Measurements from ENCODE around the gene NMNAT3. TPM values are rescaled to one million over a fixed set of nuclear protein-coding genes. Genes with fewer than 3 reads are reported as not detected.

NMNAT3 gene
- total RNA-seq, 1 experiment from 2014 or later = 4.6 TPM

DNA sequence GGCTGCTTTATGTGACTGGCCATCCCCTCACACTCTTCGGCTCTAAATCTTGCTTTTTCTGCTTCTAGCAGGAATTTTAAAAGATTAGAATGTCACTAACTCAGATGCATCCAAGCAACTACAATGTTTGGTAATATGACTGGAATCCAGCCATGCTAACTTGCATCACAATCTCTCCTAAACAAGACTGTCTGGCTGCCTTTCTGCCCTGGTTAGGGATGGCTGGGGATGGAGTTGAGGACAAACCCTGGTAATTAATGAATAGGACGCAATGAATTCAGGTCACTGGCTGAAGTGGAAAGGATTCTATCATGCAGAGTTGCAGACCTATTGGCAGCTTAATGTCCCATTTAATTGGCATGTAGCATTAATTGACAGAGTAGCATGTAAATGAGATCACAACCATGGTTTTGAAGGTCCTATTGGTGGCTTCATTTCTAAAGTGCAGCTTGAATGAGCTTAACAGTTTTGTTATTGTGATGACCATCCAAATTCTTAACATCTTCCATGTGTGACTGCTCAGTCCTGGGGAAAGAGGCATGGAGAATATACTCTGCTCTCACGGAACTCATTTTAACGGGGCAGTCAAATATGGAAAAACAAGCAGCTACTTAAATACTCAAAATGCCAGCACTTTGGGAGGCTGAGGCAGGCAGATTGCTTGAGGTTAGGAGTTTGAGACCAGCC lies 21.7 kb downstream of the NMNAT3 start:
- Mint-ChIP-seq H3K9me3 (no peaks in the 10 kb centered on the region), H3K27ac (no peak overlapping the region), H3K4me1 (peaks cover 32% of the 10 kb centered on the region), H3K4me3 (no peak overlapping the region), H3K36me3 (no peaks in the 10 kb centered on the region), H3K27me3 (ENCODE audit: low read depth) (no peaks in the 10 kb centered on the region)
- ATAC-seq = no peak
- ChIA-PET CTCF (no interaction called here), POLR2A (no interaction called here)
- TF ChIP-seq, protein P1, sequence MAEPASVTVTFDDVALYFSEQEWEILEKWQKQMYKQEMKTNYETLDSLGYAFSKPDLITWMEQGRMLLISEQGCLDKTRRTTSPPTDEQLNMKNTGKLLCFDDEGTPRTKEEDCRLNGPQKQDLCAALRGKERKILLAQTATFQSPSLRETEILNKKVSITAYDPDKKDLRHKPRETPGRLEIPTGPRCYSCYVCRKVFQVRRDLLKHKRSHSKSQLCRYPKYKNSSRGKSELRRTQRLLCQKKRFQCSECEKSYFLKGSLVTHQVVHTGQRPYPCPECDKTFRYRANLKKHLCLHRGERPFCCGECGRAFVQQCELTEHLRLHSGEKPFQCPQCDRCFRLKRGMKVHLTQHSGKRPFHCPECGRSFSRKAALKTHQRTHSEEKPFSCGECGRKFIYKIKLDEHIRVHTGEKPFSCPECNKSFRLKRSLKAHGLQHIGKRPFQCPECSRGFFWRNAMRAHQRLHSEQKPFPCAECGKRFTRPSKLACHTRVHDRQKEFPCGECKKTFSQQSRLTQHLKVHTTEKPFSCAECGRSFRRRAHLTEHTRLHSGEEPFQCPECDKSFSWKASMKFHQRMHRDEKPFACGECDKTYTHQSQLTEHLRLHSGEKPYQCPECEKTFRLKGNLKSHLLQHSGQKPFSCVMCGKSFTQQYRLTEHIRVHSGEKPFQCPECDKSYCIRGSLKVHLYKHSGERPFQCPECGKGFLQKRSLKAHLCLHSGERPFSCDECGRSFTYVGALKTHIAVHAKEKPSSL (CRISPR knock-in tag; conservative IDR thresholded peaks at IDR 0.05) = no peak
- TF ChIP-seq, protein P2, sequence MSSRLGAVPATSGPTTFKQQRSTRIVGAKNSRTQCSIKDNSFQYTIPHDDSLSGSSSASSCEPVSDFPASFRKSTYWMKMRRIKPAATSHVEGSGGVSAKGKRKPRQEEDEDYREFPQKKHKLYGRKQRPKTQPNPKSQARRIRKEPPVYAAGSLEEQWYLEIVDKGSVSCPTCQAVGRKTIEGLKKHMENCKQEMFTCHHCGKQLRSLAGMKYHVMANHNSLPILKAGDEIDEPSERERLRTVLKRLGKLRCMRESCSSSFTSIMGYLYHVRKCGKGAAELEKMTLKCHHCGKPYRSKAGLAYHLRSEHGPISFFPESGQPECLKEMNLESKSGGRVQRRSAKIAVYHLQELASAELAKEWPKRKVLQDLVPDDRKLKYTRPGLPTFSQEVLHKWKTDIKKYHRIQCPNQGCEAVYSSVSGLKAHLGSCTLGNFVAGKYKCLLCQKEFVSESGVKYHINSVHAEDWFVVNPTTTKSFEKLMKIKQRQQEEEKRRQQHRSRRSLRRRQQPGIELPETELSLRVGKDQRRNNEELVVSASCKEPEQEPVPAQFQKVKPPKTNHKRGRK (CRISPR knock-in tag; IDR thresholded peaks at IDR 0.05; ENCODE audit: borderline replicate concordance) = no peak
- TF ChIP-seq, protein P3, sequence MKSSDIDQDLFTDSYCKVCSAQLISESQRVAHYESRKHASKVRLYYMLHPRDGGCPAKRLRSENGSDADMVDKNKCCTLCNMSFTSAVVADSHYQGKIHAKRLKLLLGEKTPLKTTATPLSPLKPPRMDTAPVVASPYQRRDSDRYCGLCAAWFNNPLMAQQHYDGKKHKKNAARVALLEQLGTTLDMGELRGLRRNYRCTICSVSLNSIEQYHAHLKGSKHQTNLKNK (CRISPR knock-in tag; IDR thresholded peaks at IDR 0.05) = no peak
- no peak for TF ChIP-seq ZNF121 (CRISPR knock-in tag; IDR thresholded peaks at IDR 0.05)
- DNase-seq (ENCODE audit: low spot score) = no peak

DNA sequence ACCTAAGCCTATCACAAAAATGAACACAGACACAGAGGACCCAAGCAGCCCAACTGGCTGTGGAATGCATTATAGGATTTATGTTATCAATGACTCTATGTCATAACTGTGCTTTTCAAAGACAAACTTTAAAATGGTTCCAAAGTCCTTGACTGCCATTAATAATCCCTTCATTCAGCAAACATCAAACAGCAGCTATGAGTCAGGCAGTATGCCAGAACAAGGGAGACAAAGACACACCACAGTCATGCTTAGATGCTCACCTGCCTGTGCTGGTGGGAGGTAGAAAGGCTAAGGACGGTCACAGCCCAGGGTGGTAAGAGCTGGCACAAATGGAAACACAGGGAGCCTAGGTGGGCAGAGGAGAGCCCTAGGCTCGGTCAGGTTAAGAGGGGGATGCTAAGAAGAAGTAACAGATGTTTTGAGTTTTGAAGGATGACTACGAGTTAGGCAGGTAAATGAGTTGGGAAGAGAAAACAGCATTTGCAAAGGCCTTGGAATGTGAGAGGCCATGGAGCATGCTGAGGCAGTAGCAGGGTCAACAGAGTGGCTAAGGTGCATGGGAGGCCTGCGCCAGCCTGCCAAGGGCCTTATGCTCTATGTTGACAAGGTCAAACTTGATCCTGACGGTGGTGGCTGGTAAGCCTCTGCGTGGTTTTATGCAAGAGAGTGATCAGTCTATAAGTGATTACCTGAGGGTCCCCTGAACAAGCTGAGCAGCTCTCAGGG lies 23.0 kb downstream of the NMNAT3 start:
- DNase-seq (ENCODE audit: low spot score) (no peak), ATAC-seq (peak; percentile 58)
- ChIA-PET CTCF (no interaction called here), POLR2A (no interaction called here)
- Mint-ChIP-seq H3K9me3 (no peaks in the 10 kb centered on the region), H3K27me3 (ENCODE audit: low read depth) (no peaks in the 10 kb centered on the region), H3K36me3 (no peaks in the 10 kb centered on the region), H3K4me3 (no peak overlapping the region), H3K27ac (no peak overlapping the region; the same call in 1 of the 2 replicates), H3K4me1 (peaks cover 32% of the 10 kb centered on the region)
- no peak for TF ChIP-seq ZBTB21 (CRISPR knock-in tag; IDR thresholded peaks at IDR 0.05; ENCODE audit: borderline replicate concordance)
- no peak for TF ChIP-seq TCF7 (CRISPR knock-in tag; IDR thresholded peaks at IDR 0.05; ENCODE audit: low read depth)
- TF ChIP-seq ETV6 (CRISPR knock-in tag; IDR thresholded peaks at IDR 0.05) = no peak
- TF ChIP-seq, protein P4, sequence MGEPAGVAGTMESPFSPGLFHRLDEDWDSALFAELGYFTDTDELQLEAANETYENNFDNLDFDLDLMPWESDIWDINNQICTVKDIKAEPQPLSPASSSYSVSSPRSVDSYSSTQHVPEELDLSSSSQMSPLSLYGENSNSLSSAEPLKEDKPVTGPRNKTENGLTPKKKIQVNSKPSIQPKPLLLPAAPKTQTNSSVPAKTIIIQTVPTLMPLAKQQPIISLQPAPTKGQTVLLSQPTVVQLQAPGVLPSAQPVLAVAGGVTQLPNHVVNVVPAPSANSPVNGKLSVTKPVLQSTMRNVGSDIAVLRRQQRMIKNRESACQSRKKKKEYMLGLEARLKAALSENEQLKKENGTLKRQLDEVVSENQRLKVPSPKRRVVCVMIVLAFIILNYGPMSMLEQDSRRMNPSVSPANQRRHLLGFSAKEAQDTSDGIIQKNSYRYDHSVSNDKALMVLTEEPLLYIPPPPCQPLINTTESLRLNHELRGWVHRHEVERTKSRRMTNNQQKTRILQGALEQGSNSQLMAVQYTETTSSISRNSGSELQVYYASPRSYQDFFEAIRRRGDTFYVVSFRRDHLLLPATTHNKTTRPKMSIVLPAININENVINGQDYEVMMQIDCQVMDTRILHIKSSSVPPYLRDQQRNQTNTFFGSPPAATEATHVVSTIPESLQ (CRISPR knock-in tag; IDR thresholded peaks at IDR 0.05) = no peak
- TF ChIP-seq, protein P5, sequence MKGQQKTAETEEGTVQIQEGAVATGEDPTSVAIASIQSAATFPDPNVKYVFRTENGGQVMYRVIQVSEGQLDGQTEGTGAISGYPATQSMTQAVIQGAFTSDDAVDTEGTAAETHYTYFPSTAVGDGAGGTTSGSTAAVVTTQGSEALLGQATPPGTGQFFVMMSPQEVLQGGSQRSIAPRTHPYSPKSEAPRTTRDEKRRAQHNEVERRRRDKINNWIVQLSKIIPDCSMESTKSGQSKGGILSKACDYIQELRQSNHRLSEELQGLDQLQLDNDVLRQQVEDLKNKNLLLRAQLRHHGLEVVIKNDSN (CRISPR knock-in tag; IDR thresholded peaks at IDR 0.05) = no peak
- no peak for TF ChIP-seq ZNF396 (CRISPR knock-in tag; IDR thresholded peaks at IDR 0.05; ENCODE audit: borderline replicate concordance)
- TF ChIP-seq, protein P6, sequence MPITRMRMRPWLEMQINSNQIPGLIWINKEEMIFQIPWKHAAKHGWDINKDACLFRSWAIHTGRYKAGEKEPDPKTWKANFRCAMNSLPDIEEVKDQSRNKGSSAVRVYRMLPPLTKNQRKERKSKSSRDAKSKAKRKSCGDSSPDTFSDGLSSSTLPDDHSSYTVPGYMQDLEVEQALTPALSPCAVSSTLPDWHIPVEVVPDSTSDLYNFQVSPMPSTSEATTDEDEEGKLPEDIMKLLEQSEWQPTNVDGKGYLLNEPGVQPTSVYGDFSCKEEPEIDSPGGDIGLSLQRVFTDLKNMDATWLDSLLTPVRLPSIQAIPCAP (CRISPR knock-in tag; IDR thresholded peaks at IDR 0.05) = no peak
- TF ChIP-seq, protein P7, sequence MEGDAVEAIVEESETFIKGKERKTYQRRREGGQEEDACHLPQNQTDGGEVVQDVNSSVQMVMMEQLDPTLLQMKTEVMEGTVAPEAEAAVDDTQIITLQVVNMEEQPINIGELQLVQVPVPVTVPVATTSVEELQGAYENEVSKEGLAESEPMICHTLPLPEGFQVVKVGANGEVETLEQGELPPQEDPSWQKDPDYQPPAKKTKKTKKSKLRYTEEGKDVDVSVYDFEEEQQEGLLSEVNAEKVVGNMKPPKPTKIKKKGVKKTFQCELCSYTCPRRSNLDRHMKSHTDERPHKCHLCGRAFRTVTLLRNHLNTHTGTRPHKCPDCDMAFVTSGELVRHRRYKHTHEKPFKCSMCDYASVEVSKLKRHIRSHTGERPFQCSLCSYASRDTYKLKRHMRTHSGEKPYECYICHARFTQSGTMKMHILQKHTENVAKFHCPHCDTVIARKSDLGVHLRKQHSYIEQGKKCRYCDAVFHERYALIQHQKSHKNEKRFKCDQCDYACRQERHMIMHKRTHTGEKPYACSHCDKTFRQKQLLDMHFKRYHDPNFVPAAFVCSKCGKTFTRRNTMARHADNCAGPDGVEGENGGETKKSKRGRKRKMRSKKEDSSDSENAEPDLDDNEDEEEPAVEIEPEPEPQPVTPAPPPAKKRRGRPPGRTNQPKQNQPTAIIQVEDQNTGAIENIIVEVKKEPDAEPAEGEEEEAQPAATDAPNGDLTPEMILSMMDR (IDR thresholded peaks at IDR 0.05) = no peak
- no peak for TF ChIP-seq ZNF317 (CRISPR knock-in tag; IDR thresholded peaks at IDR 0.05; ENCODE audit: borderline replicate concordance, low read depth)
- TF ChIP-seq TP53 (CRISPR knock-in tag; IDR thresholded peaks at IDR 0.05) = no peak
- no peak for TF ChIP-seq ATF1 (CRISPR knock-in tag; IDR thresholded peaks at IDR 0.05)
- TF ChIP-seq, protein P3 (CRISPR knock-in tag; IDR thresholded peaks at IDR 0.05) = no peak
- TF ChIP-seq, protein P8, sequence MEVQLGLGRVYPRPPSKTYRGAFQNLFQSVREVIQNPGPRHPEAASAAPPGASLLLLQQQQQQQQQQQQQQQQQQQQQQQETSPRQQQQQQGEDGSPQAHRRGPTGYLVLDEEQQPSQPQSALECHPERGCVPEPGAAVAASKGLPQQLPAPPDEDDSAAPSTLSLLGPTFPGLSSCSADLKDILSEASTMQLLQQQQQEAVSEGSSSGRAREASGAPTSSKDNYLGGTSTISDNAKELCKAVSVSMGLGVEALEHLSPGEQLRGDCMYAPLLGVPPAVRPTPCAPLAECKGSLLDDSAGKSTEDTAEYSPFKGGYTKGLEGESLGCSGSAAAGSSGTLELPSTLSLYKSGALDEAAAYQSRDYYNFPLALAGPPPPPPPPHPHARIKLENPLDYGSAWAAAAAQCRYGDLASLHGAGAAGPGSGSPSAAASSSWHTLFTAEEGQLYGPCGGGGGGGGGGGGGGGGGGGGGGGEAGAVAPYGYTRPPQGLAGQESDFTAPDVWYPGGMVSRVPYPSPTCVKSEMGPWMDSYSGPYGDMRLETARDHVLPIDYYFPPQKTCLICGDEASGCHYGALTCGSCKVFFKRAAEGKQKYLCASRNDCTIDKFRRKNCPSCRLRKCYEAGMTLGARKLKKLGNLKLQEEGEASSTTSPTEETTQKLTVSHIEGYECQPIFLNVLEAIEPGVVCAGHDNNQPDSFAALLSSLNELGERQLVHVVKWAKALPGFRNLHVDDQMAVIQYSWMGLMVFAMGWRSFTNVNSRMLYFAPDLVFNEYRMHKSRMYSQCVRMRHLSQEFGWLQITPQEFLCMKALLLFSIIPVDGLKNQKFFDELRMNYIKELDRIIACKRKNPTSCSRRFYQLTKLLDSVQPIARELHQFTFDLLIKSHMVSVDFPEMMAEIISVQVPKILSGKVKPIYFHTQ (CRISPR knock-in tag; IDR thresholded peaks at IDR 0.05) = no peak
- TF ChIP-seq, protein P9, sequence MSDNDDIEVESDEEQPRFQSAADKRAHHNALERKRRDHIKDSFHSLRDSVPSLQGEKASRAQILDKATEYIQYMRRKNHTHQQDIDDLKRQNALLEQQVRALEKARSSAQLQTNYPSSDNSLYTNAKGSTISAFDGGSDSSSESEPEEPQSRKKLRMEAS (CRISPR knock-in tag; IDR thresholded peaks at IDR 0.05) = no peak

All from WTC11 (cell line).